Panc1 (cell line): ENCODE measurements around the gene TNFRSF18. TPM values are rescaled to one million over a fixed set of nuclear protein-coding genes. Genes with fewer than 3 reads are reported as not detected.

Source experiments
- ATAC-seq: fragments of 200-7000 bp; cut with Tn5 transposase; 2 replicates; pipeline ENCODE4 v1.9.1; 2020; ENCODE audit warnings: mild to moderate bottlenecking, moderate library complexity
- BruUV-seq: library from RNA; stranded (reverse); fragments of 400-500 nt; replicated peaks from 2 replicates; lab custom pipeline; 2021; lab: Mats Ljungman, UMichigan
- CTCF ChIA-PET: fragments of 300-600 bp; sonication (Branson Sonifier 250); formaldehyde crosslinking; loops from one replicate; lab custom pipeline; 2022; ENCODE audit warnings: antibody characterized with exemption; lab: Charles Lee
- POLR2A ChIA-PET: fragments of 300-600 bp; sonication (Branson Sonifier 250); formaldehyde crosslinking; loops from one replicate; lab custom pipeline; 2022; ENCODE audit warnings: antibody characterized with exemption; lab: Charles Lee
- DNase-seq: peaks from one replicate; pipeline ENCODE4 v3.0.0-alpha.2; 2010; ENCODE audit warnings: low read depth, low spot score
- H3K27ac ChIP-seq: 2 replicates; pipeline ENCODE4 v1.5.1; 2011; ENCODE audit warnings: mild to moderate bottlenecking, low read length, inconsistent platforms
- H3K27me3 ChIP-seq: fragments of 200-500 bp; sonication (Bioruptor generic); 2 replicates; pipeline ENCODE4 v1.6.0; 2014; ENCODE audit warnings: low read length, inconsistent platforms; ENCODE audit not compliant: control insufficient read depth, insufficient read depth
- H3K36me3 ChIP-seq: fragments of 200-500 bp; sonication (Bioruptor generic); 2 replicates; pipeline ENCODE4 v1.5.1; 2014; ENCODE audit warnings: inconsistent platforms, mild to moderate bottlenecking, low read length, moderate library complexity; ENCODE audit not compliant: control insufficient read depth, insufficient read depth
- H3K4me1 ChIP-seq: 2 replicates; pipeline ENCODE4 v1.5.1; 2011; ENCODE audit warnings: inconsistent platforms, mild to moderate bottlenecking, low read length, moderate library complexity; ENCODE audit not compliant: control insufficient read depth, insufficient read depth
- H3K4me3 ChIP-seq, 2 experiments: 2 replicates each; pipeline ENCODE4 v1.5.1; 2011 to 2012; ENCODE audit warnings: low read depth in 2 of 2, low read length in 2 of 2, mild to moderate bottlenecking in 2 of 2, inconsistent platforms in 1 of 2, moderate library complexity in 1 of 2
- H3K9me3 ChIP-seq: fragments of 200-500 bp; sonication (Bioruptor generic); 2 replicates; pipeline ENCODE4 v1.5.1; 2014; ENCODE audit warnings: low read depth, mild to moderate bottlenecking, inconsistent platforms, low read length, moderate library complexity; ENCODE audit not compliant: control insufficient read depth, insufficient read depth
- POLR2AphosphoS5 ChIP-seq: IDR thresholded peaks from 2 replicates; pipeline ENCODE4 v1.6.1; 2012; ENCODE audit warnings: mild to moderate bottlenecking, low read depth, low read length, moderate library complexity
- SIN3A ChIP-seq: IDR thresholded peaks from 2 replicates; pipeline ENCODE4 v1.6.1; 2012; ENCODE audit warnings: low read depth, mild to moderate bottlenecking, low read length, moderate library complexity, borderline replicate concordance; ENCODE audit not compliant: insufficient read depth
- TCF7L2 ChIP-seq: IDR thresholded peaks from 2 replicates; pipeline ENCODE4 v1.6.1; 2011; ENCODE audit warnings: mild to moderate bottlenecking, low read depth, low read length, inconsistent platforms
- in situ Hi-C: cut with HindIII; loops from 2 replicates; pipeline ENCODE4 v1.10.0; 2016; ENCODE audit warnings: low sequenced_read_pairs, low pct_unique_long_range_greater_than_20kb
- intact Hi-C: fragments of 100-400 bp; cut with micrococcal nuclease; formaldehyde crosslinking; loops from one replicate; pipeline ENCODE4 v1.10.0; 2022; ENCODE audit not compliant: unreplicated experiment
- total RNA-seq: library from RNA; stranded (reverse); gene quantifications from one replicate; pipeline ENCODE4 v1.2.1, GENCODE V29; 2021; ENCODE audit not compliant: unreplicated experiment
- TF ChIP-seq, protein P1 (sequence below): fragments of 450-650 bp; IDR thresholded peaks from 2 replicates; pipeline ENCODE4 v1.5.1; 2017; ENCODE audit warnings: mild to moderate bottlenecking
- TF ChIP-seq, protein P2 (sequence below), 2 experiments: IDR thresholded peaks; 2 replicates each; pipeline ENCODE4 v1.6.1; 2011 to 2012; ENCODE audit warnings: low read depth in 2 of 2, control low read depth in 1 of 2, low read length in 1 of 2, mild to moderate bottlenecking in 1 of 2, moderate library complexity in 1 of 2; ENCODE audit not compliant: insufficient read depth in 1 of 2

TNFRSF18 gene
- total RNA-seq, 1 experiment from 2014 or later = 4.3 TPM

DNA sequence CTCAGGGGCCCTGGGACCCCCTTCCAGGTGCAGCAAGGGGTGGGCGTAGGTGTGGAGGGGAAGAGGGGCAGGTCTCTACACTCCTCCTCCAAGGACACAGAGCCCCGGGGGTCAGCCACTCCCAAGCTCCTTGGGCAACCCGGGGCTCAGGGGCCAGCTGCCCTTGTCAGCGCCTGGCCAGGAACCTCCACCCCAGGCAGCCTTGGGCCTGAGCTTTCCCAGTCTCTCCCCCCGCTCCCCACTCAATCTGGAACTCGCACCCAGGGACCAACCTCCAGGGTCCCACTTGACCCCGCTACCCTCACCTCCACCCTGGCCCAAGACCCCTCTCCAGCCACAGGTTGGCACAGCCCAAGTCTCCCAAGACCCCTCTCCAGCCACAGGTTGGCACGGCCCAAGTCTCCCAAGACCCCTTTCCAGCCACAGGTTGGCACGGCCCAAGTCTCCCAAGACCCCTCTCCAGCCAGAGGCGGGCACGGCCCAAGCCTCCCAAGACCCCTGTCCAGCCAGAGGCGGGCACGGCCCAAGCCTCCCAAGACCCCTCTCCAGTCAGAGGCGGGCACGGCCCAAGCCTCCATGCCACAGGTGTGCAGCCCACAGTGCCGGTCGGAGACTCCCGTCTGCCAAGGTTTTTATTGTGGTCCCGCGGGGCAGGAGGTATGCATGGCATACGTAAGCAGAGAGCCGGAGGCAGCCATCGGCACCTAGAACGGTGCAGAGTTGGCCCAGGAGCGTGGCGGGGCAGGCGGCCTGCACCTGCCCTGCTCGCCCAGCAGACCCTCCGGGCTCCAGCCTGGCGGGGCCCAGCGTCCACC, 4.5 kb upstream of the TNFRSF18 start:
- in situ Hi-C loops = no loop called here
- POLR2A ChIA-PET = interaction anchor here (0.7 kb wide), 1 partner anchor 52 kb away, joined by 5 read pairs; no protein-coding TSS in a partner anchor

DNA sequence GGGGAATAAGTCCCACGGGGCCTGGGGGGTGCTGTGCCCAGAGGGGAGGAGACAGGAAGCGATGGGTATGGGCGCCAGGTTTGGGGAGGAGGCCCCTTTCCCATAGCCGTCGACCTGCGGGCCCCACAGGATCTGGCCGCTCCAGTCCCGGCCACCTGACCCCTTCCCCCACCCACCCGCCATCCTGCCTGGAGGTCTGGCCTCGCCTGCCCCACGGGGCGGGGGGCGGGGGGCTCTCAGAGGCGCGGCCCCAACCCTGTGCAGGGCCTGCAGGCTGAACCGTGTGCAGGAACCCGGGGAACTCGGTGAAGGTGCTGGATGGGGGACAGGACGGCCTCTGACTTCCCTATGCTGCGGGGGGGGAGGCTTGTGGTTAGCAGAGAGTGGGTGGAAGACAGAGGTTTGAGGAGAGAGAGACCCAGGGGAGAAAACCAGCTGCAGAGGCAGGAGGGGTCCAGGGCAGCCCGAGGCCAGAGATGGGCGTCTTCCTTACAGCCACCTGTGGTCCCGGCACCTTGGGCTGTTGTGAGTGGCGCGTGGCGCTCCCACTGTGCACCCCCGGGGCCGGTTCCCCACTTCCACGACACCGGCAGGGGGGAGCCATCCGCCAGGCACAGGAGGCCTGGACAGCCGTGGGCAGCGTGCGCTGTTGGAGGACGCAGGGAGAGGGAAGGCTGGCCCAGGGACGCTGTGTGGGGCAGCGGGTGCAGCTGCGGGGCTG, 2.5 kb upstream of the TNFRSF18 start:
- H3K4me3 ChIP-seq = no peak overlapping the region
- CTCF ChIA-PET = interaction anchor here (0.7 kb wide), 2 partner anchors 29 to 83 kb away, joined by 3 to 7 read pairs; no protein-coding TSS in a partner anchor

More for the DNA sequence above, 4.5 kb upstream of the TNFRSF18 start:
- no peak for ATAC-seq
- H3K27me3 ChIP-seq = no peaks in the 10 kb centered on the region
- no peak for DNase-seq
- CTCF ChIA-PET = no interaction called here
- TF ChIP-seq, protein P1, sequence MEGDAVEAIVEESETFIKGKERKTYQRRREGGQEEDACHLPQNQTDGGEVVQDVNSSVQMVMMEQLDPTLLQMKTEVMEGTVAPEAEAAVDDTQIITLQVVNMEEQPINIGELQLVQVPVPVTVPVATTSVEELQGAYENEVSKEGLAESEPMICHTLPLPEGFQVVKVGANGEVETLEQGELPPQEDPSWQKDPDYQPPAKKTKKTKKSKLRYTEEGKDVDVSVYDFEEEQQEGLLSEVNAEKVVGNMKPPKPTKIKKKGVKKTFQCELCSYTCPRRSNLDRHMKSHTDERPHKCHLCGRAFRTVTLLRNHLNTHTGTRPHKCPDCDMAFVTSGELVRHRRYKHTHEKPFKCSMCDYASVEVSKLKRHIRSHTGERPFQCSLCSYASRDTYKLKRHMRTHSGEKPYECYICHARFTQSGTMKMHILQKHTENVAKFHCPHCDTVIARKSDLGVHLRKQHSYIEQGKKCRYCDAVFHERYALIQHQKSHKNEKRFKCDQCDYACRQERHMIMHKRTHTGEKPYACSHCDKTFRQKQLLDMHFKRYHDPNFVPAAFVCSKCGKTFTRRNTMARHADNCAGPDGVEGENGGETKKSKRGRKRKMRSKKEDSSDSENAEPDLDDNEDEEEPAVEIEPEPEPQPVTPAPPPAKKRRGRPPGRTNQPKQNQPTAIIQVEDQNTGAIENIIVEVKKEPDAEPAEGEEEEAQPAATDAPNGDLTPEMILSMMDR = no peak
- TF ChIP-seq, protein P2, sequence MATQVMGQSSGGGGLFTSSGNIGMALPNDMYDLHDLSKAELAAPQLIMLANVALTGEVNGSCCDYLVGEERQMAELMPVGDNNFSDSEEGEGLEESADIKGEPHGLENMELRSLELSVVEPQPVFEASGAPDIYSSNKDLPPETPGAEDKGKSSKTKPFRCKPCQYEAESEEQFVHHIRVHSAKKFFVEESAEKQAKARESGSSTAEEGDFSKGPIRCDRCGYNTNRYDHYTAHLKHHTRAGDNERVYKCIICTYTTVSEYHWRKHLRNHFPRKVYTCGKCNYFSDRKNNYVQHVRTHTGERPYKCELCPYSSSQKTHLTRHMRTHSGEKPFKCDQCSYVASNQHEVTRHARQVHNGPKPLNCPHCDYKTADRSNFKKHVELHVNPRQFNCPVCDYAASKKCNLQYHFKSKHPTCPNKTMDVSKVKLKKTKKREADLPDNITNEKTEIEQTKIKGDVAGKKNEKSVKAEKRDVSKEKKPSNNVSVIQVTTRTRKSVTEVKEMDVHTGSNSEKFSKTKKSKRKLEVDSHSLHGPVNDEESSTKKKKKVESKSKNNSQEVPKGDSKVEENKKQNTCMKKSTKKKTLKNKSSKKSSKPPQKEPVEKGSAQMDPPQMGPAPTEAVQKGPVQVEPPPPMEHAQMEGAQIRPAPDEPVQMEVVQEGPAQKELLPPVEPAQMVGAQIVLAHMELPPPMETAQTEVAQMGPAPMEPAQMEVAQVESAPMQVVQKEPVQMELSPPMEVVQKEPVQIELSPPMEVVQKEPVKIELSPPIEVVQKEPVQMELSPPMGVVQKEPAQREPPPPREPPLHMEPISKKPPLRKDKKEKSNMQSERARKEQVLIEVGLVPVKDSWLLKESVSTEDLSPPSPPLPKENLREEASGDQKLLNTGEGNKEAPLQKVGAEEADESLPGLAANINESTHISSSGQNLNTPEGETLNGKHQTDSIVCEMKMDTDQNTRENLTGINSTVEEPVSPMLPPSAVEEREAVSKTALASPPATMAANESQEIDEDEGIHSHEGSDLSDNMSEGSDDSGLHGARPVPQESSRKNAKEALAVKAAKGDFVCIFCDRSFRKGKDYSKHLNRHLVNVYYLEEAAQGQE (IDR thresholded peaks at IDR 0.05; ENCODE audit: insufficient read depth in 1 of 2, low read depth in 2 of 2, low read length in 1 of 2) = no peak
- TF ChIP-seq POLR2AphosphoS5 (no peak), TCF7L2 (no peak), SIN3A (no peak)
- no TSS peak for BruUV-seq
- H3K27ac ChIP-seq = no peak overlapping the region
- no peaks in the 10 kb centered on the region for H3K9me3 ChIP-seq
- H3K36me3 ChIP-seq = no peaks in the 10 kb centered on the region
- H3K4me3 ChIP-seq = no peak overlapping the region
- intact Hi-C loops = no loop called here
- H3K4me1 ChIP-seq = peaks cover 11% of the 10 kb centered on the region

More for the DNA sequence above, 2.5 kb upstream of the TNFRSF18 start:
- POLR2A ChIA-PET = no interaction called here
- intact Hi-C loops = no loop called here
- in situ Hi-C loops = no loop called here
- no peak for DNase-seq
- no TSS peak for BruUV-seq
- no peak for TF ChIP-seq TCF7L2
- TF ChIP-seq SIN3A = no peak
- Histone ChIP-seq H3K9me3 (no peaks in the 10 kb centered on the region), H3K27me3 (no peaks in the 10 kb centered on the region), H3K36me3 (no peaks in the 10 kb centered on the region), H3K27ac (no peak overlapping the region), H3K4me1 (peaks cover 11% of the 10 kb centered on the region)
- ATAC-seq = no peak
